Uterus (tissue), 4 donors: ENCODE measurements around the gene NUP93. TPM values are rescaled to one million over a fixed set of nuclear protein-coding genes. Genes with fewer than 3 reads are reported as not detected.

Experiments
- DNase-seq, 2 donors: peaks; one replicate each; pipeline ENCODE4 v3.0.0-alpha.2; 2019 to 2020
- H3K27ac ChIP-seq, 2 donors: fragments of 200-600 bp; sonication (generic); 1 replicate in 1 of 2; 2 replicates in 1 of 2; pipeline ENCODE4 v1.5.1; 2016 to 2018
- H3K27me3 ChIP-seq, 2 donors: fragments of 200-600 bp; sonication (generic); one replicate each; pipeline ENCODE4 v1.5.1; 2018 to 2019; ENCODE audit warnings: control low read depth in 1 of 2
- H3K36me3 ChIP-seq, 2 donors: fragments of 200-600 bp; sonication (generic); one replicate each; pipeline ENCODE4 v1.5.1; 2019; ENCODE audit warnings: control low read depth in 1 of 2
- H3K4me1 ChIP-seq, 2 donors: fragments of 200-600 bp; sonication (generic); one replicate each; pipeline ENCODE4 v1.5.1; 2018 to 2019; ENCODE audit warnings: control low read depth in 1 of 2
- H3K4me3 ChIP-seq, 2 donors: fragments of 200-600 bp; sonication (generic); 1 replicate in 1 of 2; 2 replicates in 1 of 2; pipeline ENCODE4 v1.5.1; 2018 to 2019; ENCODE audit warnings: mild to moderate bottlenecking in 1 of 2
- H3K9me3 ChIP-seq, 2 donors: fragments of 200-600 bp; sonication (generic); one replicate each; pipeline ENCODE4 v1.5.1; 2019; ENCODE audit warnings: control low read depth in 1 of 2
- POLR2A ChIP-seq, 2 donors: fragments of 450-650 bp; IDR thresholded peaks; one replicate each; pipeline ENCODE4 v1.6.1; 2016; ENCODE audit warnings: antibody characterized with exemption in 2 of 2, mild to moderate bottlenecking in 1 of 2, moderate library complexity in 1 of 2
- intact Hi-C: fragments of 100-400 bp; cut with DNase I; formaldehyde crosslinking; loops from one replicate; pipeline ENCODE4 v1.15.1; 2023; ENCODE audit warnings: low total_unique reads
- total RNA-seq, 4 donors: library from RNA; depleted of rRNA in 3 of 4; stranded (reverse); fragments of >200 nt in 3 of 4; gene quantifications; one replicate each; pipeline versions ENCODE4 v1.1.0 to v1.2.4, GENCODE V29; 2014 to 2023
- TF ChIP-seq, protein P1 (sequence below), 4 experiments: fragments of 200-600 bp in 2 of 4; fragments of 450-650 bp in 2 of 4; sonication (generic) in 2 of 4; IDR thresholded peaks; one replicate each; pipeline ENCODE4 v1.5.1; 2016 to 2019; ENCODE audit warnings: antibody characterized with exemption in 4 of 4, mild to moderate bottlenecking in 2 of 4, moderate library complexity in 1 of 4
- donor health status: DM: yes; HTN: yes; CAD: no.

The NUP93 gene
- total RNA-seq, 4 donors from 2014 or later, result 17.6 to 71.0 (median 34.5) TPM

DNA sequence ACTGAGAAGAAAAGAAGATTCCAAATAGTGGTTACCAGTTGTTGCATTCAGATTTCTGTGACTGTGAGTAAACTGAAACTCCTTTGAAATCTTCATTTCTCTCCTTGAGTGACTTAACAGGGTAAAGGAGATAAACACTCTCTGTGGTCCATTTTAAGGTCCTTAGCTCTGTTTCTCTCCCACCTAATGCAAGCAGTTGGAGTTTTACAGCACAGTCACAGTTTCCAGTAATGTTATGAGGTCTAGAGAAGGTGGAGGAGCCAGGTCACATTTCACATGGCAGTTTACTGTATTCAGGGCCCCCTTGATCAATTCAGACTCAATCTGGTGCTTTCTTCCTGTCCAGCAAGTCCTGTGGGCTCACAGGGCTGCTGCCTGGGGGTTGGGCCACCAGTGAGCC lies 102.8 kb downstream of the NUP93 start:
- intact Hi-C loops, result no loop called here
- no peak for TF ChIP-seq POLR2A (IDR thresholded peaks at IDR 0.05)
- TF ChIP-seq, protein P1, sequence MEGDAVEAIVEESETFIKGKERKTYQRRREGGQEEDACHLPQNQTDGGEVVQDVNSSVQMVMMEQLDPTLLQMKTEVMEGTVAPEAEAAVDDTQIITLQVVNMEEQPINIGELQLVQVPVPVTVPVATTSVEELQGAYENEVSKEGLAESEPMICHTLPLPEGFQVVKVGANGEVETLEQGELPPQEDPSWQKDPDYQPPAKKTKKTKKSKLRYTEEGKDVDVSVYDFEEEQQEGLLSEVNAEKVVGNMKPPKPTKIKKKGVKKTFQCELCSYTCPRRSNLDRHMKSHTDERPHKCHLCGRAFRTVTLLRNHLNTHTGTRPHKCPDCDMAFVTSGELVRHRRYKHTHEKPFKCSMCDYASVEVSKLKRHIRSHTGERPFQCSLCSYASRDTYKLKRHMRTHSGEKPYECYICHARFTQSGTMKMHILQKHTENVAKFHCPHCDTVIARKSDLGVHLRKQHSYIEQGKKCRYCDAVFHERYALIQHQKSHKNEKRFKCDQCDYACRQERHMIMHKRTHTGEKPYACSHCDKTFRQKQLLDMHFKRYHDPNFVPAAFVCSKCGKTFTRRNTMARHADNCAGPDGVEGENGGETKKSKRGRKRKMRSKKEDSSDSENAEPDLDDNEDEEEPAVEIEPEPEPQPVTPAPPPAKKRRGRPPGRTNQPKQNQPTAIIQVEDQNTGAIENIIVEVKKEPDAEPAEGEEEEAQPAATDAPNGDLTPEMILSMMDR (IDR thresholded peaks at IDR 0.05), result no peak
- Histone ChIP-seq H3K36me3 (no peaks in the 10 kb centered on the region), H3K4me3 (no peak overlapping the region), H3K27me3 (no peaks in the 10 kb centered on the region), H3K27ac (no peak overlapping the region), H3K9me3 (no peaks in the 10 kb centered on the region), H3K4me1 (no peaks in the 10 kb centered on the region)
- DNase-seq, result no peak

DNA sequence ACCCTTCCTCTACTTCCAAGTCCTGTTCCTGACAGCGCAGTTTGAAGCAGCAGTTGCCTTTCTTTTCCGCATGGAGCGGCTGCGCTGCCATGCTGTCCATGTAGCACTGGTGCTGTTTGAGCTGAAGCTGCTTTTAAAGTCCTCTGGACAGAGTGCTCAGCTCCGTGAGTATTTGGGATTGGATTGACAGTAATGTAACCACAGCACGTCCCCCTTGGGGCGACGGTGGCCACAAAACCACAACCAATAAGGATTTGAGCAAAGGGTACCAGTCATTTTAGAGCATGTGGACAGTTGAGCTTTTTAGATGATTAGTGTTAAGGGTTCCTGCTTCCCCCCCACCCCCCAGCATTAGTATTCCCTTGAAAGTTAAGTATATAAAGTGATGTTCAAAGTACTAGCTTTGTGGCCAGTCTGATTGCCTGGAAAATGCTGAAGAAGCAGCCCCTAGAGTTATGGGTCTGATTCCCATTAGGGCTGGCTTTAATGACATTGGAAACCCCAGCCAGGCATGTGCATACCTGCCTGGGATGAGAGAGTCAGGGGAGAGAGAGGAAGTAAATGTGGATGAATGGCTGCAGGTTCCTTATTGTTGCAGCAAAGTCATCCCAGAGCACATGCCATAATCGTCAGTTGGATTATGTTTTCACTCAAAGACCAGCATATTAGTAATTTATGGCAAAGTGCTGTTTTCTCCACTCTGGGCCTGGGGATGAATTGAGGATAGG lies 103.5 kb downstream of the NUP93 start:
- H3K4me1 ChIP-seq, result no peaks in the 10 kb centered on the region
- TF ChIP-seq POLR2A (IDR thresholded peaks at IDR 0.05), result no peak
- TF ChIP-seq, protein P1 (IDR thresholded peaks at IDR 0.05), result no peak
- DNase-seq, result no peak
- H3K27ac ChIP-seq, result no peak overlapping the region
- no peaks in the 10 kb centered on the region for H3K36me3 ChIP-seq
- no peak overlapping the region for H3K4me3 ChIP-seq
- H3K9me3 ChIP-seq, result no peaks in the 10 kb centered on the region
- intact Hi-C loops, result no loop called here
- no peaks in the 10 kb centered on the region for H3K27me3 ChIP-seq

DNA sequence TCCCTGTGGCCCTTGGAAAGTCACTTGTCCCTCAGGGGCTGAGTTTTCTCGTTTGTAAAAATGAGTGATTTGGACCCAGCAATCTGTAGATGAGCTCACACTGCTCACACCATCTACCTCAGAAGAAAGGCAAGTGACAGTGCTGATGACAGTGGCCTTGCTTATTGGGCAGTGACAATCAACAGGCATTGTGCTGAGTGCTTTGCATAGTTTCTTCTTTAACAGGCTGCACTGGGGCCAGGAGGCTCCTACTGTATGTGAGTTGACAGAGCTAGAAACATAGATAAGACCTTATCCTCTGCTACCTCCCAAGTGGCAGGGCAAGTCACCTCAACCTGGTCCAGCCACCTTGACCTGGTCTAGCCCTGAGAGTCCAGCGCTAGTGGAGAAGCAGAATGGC lies 105.4 kb downstream of the NUP93 start:
- no peak for DNase-seq
- TF ChIP-seq, protein P1 (IDR thresholded peaks at IDR 0.05), result no peak
- TF ChIP-seq POLR2A (IDR thresholded peaks at IDR 0.05), result no peak
- Histone ChIP-seq H3K4me1 (no peaks in the 10 kb centered on the region), H3K27ac (no peak overlapping the region), H3K36me3 (no peaks in the 10 kb centered on the region), H3K9me3 (no peaks in the 10 kb centered on the region), H3K4me3 (no peak overlapping the region), H3K27me3 (no peaks in the 10 kb centered on the region)
- intact Hi-C loops, result no loop called here

DNA sequence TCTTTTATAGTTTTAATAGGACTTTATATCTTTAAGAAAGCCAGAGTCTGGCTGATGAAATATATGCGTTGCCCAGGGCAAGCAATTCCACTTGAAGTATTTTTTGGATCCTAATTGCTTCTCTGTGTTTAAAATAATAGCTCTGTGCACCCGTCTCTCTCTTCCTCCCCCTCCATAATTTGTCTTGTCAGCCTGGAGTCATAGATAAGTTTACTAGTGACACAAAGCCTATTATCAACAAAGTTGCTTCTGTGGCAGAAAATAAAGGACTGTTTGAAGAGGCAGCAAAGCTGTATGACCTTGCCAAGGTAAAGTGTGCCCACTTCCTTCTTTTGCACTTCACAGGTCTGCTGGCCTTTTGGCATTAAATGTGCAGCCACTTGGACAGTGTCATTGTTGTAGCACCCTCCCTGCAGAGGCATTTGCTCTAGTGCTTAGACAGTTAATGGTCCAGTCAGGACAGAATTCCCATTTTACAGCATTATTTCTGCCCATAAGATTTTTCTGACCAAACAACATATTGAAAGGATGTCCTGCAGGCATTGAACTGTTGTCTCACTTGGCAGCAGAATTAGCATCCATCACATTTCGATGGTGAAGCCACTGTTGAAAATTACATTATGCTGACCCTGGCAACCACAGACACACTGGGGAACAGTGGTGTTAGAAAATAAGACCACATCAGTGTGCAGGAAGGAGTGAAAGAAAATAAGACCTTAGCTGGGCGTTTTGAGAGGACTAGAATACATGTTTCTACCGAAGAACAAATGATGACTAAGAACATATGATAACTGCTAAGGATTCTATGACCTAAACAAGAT lies 106.7 kb downstream of the NUP93 start:
- no peaks in the 10 kb centered on the region for H3K9me3 ChIP-seq
- no peak overlapping the region for H3K4me3 ChIP-seq
- no peaks in the 10 kb centered on the region for H3K4me1 ChIP-seq
- DNase-seq, result no peak
- intact Hi-C loops, result no loop called here
- no peak overlapping the region for H3K27ac ChIP-seq
- no peaks in the 10 kb centered on the region for H3K36me3 ChIP-seq
- no peak for TF ChIP-seq POLR2A (IDR thresholded peaks at IDR 0.05)
- TF ChIP-seq, protein P1 (IDR thresholded peaks at IDR 0.05), result no peak
- no peaks in the 10 kb centered on the region for H3K27me3 ChIP-seq
